Gastroesophageal sphincter (tissue), 4 donors: ENCODE results near the gene CRYGD. TPM values are rescaled to one million over a fixed set of nuclear protein-coding genes. Genes with fewer than 3 reads are reported as not detected.

Source experiments
- total RNA-seq, 4 donors: library from RNA; depleted of rRNA; stranded (reverse); fragments of >200 nt; gene quantifications; one replicate each; pipeline ENCODE4 v1.1.0, GENCODE V29; 2016

Gene CRYGD
- total RNA-seq, 4 donors from 2014 or later, result not detected

Other genes with a start within 250 kb of the CRYGD start
- 10 to 100 TPM; 21.4 to 35.5 (median 29.7) TPM for gene PLEKHM3, start 99.0 kb downstream of the CRYGD start, total RNA-seq
- gene CRYGC, start 5.3 kb upstream of the CRYGD start, total RNA-seq, result not detected
- gene CRYGB, start 21.6 kb upstream of the CRYGD start, total RNA-seq, result not detected
- not detected for gene CRYGA, start 39.1 kb upstream of the CRYGD start, total RNA-seq
- gene C2orf80, start 65.5 kb upstream of the CRYGD start, total RNA-seq, result not detected
- 10 to 100 TPM; 21.3 to 65.1 (median 31.7) TPM for gene IDH1, start 130.5 kb upstream of the CRYGD start, total RNA-seq
- 10 to 100 TPM; 24.5 to 32.6 (median 27.2) TPM for gene PIKFYVE, start 141.7 kb upstream of the CRYGD start, total RNA-seq